Hematopoietic multipotent progenitor cell treated with erythropoietin and hydrocortisone succinate and interleukin-3 and kit ligand, for 8 days (in vitro differentiated cells): Measurements from ENCODE around the gene BLACAT1.
"Not testable (repeated sequence)": the region's sequence is repeated elsewhere in the genome, so short reads cannot be mapped to it uniquely, and the experiment has no call there.

Source experiments
- DNase-seq: peaks from one replicate; pipeline ENCODE4 v3.0.0-alpha.2; 2015

BLACAT1 gene

GRCh38 chr1:205438213-205439158 lies 17.4 kb downstream of the BLACAT1 start:
- peak; percentile 47 for DNase-seq

- DNase-seq: no peak
These were observed 18.3 kb downstream of the BLACAT1 start for GRCh38 chr1:205437570-205437969.

GRCh38 chr1:205436776-205437410 lies 19.0 kb downstream of the BLACAT1 start:
- no peak for DNase-seq

- no peak for DNase-seq
These were observed 20.0 kb downstream of the BLACAT1 start for GRCh38 chr1:205435578-205436573.

GRCh38 chr1:205434738-205435137 lies 21.1 kb downstream of the BLACAT1 start:
- DNase-seq: no peak

- DNase-seq: not testable (repeated sequence)
These were observed 23.2 kb downstream of the BLACAT1 start for GRCh38 chr1:205432692-205433091.

- no peak for DNase-seq
These were observed 23.7 kb downstream of the BLACAT1 start for GRCh38 chr1:205432116-205432515.

GRCh38 chr1:205430696-205431305 lies 25.0 kb downstream of the BLACAT1 start:
- peak; percentile 38 for DNase-seq

GRCh38 chr1:205429762-205430695 lies 25.8 kb downstream of the BLACAT1 start:
- DNase-seq: no peak

- no peak for DNase-seq
These were observed 30.8 kb downstream of the BLACAT1 start for GRCh38 chr1:205424901-205425600.

GRCh38 chr1:205423814-205424399 lies 31.9 kb downstream of the BLACAT1 start:
- no peak for DNase-seq

- no peak for DNase-seq
These were observed 32.7 kb downstream of the BLACAT1 start for GRCh38 chr1:205422993-205423642.

- no peak for DNase-seq
These were observed 34.0 kb downstream of the BLACAT1 start, which contains the start of gene LEMD1 for GRCh38 chr1:205421798-205422197. Gene LEMD1, minus strand, starts transcription at chr1:205422056. Its CDS starts 1,520 bp downstream, at chr1:205420536.

- DNase-seq: no peak
These were observed 34.9 kb downstream of the BLACAT1 start for GRCh38 chr1:205420938-205421337.

GRCh38 chr1:205417870-205418635 lies 37.8 kb downstream of the BLACAT1 start:
- DNase-seq: no peak

- no peak for DNase-seq
These were observed 39.5 kb downstream of the BLACAT1 start for GRCh38 chr1:205416322-205416721.

- no peak for DNase-seq
These were observed 45.1 kb downstream of the BLACAT1 start for GRCh38 chr1:205410581-205411298.

GRCh38 chr1:205407970-205408369 lies 47.9 kb downstream of the BLACAT1 start:
- no peak for DNase-seq
